T1000 (cell line): ENCODE data around the gene CD320.
"Not testable (repeated sequence)": the region's sequence is repeated elsewhere in the genome, so short reads cannot be mapped to it uniquely, and the experiment has no call there.

Experiments
- DNase-seq: peaks from one replicate; lab custom pipeline; 2025; ENCODE audit warnings: mixed read lengths; lab: John Stamatoyannopoulos, UW

Gene CD320

DNA sequence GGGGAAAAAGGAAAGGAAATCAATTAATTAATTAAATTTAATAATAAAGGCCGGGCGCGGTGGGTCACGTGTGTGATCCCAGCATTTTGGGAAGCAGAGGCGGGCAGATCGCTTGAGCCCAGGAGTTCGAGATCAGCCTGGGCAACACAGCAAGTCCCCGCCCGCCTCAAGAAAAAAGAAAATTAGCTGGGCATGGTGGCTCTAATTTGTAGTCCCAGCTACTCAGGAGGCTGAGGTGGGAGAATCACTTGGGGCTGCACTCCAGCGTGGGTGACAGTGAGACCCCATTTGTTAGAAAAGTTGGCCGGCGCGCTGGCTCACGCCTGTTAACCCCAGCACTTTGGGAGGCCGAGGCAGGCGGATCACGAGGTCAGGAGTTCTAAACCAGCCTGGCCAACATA lies 733 bp upstream of the CD320 start:
- no peak for DNase-seq

DNA sequence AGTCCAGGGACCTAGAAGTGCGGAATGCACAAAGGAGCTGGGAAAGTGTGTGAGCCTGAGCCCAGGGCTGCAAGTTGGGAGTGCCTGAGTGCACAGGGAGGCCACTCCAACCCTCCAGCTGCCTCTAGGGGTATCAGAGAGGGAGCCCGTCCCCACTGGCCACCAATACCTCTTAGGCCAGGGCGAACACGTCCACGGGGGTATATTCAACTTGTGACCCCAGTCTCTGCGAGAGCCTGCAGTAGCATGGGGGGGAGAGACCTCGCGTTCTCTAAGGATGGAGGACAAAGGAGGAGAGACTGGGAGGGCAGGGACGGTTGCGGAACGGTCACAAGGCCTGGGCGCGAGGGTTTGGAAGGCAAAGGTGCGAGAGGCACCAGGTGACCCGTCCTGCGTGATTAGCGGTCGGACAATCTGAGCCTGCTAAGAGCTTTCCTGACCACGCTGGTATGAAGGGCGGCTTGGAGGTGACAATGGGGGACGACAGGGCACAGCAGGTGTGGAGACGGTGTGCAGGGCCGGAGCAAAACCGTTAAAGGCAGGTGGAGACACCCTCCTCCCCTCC lies 676 bp downstream of the CD320 start:
- DNase-seq: no peak

DNA sequence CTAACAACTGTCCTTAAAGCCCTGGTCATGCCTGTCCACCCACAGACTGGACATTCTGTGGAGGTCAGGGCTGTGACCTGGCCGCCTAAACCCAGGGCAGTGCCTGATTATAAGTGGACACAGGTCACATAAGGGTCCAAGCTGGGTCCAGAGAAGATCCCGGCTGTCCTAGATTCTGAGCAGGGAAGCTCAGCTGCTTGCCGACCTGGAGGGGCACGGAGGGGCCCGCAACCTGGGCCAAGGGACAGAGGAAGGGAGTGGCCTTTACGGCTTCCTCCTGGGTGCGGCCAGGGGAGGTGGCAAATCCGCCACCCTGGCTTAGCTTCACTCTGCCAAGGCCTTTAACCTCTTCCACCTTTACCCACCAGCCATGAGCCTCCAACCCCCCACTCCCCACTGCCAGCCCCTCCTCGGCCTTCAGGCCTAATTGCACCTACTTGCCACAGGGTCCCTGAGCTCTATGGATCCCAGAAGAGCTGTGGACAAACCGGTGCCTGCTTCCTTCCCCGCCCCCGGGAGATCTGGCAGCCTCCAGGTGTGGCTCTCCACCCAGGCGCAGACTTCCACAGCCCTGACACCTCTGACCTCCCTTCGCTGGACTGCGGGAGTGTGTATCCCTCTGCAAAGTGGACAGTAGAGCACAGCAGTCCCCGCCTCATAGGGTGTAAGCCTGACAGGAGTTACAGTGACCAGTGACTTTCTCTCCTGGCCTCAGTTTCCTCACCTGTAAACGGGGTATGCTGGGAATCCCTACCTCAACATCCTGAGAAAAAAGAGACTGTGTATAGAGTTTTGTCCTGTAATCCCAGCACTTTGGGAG lies 1.7 kb downstream of the CD320 start:
- no peak for DNase-seq

DNA sequence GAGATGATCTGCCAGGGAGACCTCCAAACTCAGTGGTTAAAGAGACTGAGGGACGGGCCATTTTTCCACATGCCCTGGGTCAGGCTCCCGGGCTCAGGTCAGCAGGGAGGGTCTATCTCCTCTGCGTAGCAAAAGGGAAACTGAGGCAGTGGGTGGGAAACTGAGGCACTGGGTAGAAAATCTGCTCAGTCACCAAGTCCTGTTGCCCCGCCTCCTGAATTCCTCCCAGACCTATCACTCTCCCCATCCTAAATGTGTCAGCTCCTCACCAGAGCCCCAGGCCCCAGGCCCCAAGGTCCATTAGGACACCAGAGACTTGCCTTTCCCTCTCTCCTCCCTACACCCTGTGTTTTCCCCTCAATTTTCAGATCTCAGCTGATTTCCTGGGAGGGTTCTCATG lies 2.4 kb downstream of the CD320 start:
- no peak for DNase-seq

DNA sequence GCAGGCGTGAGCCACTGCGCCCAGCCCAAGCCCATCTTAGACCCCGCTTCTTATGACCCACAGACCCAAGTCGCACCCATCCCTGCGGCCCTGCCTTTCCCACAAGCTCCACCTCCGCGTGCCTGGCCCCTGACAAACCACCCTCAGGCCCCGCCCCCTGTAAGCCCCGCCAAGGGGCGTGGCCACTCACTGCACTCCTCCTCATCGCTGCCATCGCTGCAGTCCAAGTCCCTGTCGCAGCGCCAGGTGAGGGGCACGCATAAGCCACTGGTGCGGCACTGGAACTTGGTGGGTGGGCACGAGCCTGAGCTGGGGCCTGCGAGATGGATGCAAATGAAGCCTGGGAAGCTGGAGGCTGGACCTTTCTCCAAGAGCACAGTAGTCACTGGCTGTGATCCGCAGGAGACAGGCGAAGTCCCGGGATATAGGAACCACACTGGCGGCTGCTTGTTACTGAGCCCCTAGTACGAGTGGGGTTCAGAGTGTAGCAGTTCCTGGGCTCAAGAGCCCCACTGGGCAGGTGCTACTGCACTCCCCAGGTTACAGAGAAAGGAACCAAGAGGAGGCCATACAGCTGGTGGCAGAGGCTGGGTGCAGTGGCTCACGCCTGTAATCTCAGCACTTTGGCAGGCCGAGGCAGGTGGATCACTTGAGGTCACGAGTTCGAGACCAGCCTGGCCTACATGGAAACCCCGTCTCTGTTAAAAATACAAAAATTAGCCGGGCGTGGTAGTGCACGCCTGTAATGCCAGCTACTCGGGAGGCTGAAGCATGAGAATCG lies 3.1 kb downstream of the CD320 start:
- no peak for DNase-seq

DNA sequence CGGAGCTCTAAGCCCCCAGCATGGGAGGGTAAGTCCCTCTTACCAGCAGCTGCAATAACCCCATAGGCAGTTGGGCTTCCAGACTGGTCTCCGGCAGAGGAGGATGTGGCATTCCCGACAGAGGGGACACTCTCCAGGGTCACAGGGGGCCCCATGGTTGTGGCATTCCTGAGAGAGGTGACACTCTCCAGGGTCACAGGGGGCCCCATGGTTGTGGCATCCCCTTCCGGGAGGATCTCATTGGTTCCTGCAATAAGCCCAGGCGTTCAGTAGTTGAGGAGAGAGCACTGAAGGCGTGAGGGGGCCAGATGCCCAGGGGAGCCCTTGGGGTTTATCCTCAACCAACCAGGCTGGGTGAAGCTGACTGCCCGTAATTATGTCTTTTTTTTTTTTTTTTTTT lies 5.4 kb downstream of the CD320 start:
- no peak for DNase-seq

DNA sequence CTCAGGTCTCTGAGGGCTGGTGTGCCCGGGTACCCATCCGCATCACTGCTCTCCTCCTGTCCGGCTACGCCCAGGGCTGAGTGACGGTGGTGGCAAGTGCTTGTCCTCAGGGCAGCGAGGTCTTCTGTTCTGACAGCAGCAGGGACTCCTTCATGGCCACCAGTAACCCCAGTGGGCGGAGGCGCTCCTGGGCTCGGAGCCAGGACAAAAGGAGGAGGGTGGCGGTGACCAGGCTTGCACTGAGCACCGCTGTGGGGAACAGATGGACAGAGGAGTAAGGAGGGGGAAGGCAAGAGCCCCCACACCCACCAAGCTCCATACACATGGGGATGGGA lies 5.8 kb downstream of the CD320 start:
- no peak for DNase-seq

DNA sequence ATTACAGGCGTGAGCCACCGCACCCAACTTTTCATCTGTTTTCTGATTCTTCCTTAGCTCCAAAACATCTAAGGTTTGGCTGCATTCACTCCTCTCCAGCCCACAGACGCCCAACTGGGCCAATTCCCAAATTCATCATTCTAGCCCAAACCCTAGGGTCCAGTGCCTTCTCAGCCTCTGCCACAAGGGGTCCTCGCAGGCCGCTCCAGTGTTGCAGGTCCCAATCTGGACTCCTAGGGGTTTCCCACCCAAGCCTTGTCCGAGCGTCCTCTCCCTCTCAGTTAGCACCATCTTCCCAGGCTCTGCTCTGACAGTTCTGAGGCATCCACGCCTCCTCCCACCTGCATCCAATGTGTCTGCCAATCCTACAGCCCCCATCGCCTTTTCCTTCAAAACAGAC lies 16.8 kb downstream of the CD320 start:
- DNase-seq: not testable (repeated sequence)

DNA sequence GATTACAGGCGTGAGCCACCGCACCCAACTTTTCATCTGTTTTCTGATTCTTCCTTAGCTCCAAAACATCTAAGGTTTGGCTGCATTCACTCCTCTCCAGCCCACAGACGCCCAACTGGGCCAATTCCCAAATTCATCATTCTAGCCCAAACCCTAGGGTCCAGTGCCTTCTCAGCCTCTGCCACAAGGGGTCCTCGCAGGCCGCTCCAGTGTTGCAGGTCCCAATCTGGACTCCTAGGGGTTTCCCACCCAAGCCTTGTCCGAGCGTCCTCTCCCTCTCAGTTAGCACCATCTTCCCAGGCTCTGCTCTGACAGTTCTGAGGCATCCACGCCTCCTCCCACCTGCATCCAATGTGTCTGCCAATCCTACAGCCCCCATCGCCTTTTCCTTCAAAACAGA lies 31.6 kb downstream of the CD320 start:
- DNase-seq: not testable (repeated sequence)

DNA sequence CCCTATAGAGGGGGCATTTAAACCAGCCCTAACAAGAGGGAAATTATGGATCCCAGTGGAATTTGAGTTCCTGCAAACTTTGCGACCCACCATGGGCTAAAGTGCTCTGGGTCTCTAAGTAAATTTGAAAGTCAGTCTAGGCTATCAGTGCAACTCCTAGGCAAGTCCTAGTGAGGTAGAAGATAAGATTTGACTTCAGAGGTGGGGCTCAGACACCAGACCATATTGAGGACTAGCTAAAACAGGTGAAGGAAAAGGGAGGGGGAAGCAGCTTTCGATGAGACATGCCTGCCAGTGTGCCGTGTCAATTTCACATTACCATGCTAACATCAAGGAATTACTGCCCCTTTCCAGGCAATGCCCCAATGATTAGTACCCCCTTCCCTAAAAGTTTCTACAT lies 38.4 kb downstream of the CD320 start:
- no peak for DNase-seq

DNA sequence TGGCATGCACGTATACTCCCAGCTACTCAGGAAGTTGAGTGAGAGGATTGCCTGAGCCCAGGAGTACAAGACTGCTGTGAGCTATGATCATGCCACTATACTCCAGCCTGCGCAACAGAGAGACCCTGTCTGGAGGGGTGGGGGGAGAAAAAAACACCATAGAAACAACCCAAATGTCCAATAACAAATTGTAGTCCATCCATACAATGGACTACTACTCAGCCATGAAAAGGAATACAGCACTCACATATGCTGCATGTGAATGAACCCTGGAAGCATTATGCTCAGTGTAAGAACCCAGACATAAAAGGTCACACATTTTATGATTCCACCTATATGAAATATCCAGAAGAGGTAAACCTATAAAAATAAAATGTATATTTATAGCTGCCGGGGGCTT lies 42.3 kb downstream of the CD320 start:
- DNase-seq: no peak

DNA sequence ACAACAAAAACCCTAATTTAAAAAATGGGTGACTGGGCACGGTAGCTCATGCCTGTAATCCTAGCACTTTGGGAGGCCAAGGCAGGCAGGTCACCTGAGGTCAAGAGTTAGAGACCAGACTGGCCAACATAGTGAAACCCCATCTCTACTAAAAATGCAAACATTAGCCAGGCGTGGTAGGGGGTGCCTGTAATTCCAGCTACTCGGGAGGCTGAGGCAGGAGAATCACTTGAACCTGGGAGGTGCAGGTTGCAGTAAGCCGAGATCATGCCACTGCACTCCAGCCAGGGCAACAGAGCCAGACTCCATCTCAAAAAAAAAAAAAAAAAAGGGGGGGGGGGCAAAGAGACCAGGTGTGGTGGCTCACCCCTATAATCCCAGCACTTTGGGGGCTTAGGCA lies 43.9 kb downstream of the CD320 start:
- not testable (repeated sequence) for DNase-seq

DNA sequence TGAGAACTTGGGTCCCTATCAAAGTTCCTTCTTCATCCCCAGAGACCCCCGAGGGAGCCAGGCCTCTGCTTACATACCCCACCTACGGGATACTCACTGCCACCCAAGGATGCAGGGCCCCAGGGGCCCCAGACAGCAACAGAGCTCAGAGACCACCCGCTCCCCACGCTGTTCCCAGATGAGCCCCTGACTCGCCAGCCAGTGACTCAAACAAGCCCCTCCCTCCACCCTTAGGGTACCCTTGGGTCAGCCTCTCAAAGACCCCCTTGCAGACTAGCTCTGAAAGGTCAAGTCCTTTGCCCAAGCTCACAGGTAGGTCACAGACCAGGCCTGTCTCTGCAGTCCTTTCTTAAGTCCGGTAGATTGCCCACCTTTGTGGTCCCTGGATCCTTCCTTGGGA lies 45.7 kb downstream of the CD320 start:
- no peak for DNase-seq

DNA sequence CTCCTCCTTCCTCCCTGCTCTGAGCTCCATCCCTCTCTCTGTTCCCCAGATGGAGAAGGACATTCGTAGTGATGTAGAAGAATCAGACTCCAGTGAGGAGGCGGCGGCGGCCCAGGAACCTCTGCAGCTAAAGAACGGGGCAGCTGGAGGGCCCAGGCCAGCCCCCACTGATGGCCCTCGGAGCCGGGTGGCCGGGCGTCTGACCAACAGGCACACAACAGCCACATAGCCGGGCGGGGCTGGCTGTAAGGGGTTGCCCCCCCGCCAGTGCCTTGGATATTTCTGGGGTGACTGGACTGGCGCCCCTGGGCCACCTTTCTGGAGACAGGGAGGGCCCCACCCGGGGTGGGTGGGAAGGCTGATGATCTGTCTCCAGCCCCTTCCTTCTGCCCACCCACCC lies 46.3 kb downstream of the CD320 start:
- DNase-seq: no peak

DNA sequence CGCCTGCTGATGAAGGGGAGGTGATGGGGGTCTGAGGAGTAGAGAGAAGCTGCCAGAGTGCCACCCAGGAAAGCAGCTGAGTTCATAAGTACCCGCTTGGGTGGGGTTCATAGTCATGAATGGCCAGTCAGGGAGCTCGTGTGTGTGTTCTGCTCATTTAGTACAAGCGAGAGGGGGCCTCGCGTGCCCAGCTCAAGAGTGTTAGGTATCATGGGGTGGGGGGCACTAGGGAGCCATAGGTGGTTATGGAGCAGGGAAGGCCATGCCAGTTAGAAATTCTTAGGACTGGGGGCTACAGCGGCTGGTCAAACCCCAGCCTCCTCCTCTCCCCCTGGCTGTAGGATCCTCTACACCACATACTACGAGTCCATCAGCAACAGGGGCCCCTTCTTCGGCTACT lies 46.8 kb downstream of the CD320 start:
- DNase-seq: no peak

DNA sequence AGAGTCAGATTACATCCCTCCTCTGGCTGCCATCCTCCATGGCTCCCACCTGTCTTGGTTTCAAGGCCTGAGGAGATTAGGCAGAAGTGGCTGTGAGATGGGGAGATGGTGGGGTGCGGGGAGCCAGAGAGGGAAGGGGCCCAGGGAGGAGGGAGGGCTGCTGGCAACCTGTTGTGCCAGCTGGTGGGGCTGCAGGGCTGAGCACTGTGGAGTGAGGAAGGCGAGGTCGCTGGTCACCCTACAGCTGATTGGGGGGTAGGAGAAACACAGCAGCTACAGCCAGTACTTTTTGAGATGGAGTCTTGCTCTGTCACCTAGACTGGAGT lies 48.3 kb downstream of the CD320 start:
- DNase-seq: no peak

DNA sequence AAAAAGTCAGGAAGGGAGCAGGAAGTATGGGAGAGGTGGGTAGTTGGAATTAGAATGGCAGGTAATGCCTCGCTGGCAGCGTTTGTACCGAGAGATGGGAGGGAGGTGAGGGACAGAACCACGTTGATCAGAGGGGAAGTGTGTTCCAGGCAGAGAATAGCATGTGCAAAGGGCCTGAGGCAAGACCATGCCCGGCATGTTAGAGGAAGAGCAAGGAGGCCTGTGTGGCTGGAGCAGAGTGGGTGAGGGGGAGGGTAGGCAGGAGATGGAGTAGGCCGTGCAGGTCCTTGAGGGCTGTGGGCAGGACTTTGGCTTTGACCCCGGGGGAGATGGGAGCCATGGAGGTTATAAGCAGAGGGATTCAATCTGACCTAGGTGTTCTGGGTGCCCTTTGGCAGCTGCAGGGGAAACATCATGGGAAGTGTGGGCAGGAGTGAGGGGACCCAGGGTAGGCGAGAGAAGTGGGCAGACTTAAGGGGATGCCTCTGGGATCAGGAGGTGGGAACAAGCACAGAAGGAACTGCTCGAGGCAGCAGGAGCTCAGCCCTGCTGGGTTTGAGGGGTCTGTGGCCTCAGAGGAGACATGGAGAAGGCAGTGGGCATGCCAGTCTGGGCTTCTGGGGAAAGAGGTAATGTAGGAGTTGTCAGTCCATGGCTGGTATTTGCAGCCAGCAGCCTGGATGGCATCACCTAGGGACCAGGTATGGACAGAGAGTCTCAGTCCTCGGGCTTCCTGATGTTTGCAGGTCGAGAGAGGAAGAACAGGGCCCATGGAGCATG lies 48.8 kb downstream of the CD320 start:
- no peak for DNase-seq

DNA sequence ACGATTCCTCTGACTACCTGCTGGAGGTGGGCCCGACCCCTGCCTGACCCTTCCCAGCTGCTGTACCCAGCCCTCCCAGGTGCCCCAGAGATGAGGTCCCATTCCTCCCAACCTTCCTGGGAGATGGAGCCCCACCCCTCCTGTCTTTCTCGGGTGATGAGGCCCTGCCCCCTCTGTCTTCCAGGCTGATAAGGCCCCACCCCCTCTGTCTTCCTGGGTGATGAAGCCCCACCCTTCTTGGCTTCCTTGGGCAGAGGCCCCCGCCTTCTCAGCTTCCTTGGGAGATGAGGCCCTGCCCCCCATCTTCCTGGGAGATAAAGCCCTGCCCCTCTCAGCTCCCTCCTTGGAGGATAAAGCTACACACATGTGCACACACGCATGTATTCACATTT lies 51.1 kb downstream of the CD320 start:
- no peak for DNase-seq

DNA sequence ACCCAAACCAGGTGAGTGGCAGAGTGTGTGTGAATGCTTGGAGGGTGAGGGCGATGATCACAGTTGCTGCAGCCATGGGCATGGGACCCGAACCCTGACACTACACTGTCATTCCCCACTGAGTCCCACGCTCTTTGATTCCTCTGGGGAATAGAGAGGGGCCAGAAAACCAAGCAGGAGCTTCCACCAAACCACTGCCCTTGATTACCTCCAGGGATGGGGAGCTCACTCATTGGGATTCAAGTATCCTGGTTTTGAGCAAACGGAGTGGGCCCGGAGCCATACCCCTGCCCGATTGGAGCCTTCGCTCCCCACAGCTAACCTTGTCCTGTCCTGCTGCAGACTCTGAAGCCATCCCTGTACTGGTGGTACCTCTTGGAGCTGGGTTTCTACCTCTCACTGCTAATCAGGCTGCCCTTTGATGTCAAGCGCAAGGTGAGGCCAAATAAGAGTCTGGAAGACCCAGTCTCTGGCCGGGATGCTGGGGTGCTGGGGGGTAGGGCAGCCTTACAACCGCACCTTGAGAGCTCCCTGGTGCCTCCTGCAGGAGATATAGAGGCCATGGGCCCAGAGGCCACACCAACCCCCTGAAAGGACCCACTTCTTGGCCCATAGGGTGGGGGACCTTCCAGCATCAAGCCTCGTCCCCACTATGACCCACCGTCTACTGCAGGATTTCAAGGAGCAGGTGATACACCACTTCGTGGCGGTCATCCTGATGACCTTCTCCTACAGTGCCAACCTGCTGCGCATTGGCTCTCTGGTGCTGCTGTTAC lies 51.7 kb downstream of the CD320 start:
- DNase-seq: no peak

DNA sequence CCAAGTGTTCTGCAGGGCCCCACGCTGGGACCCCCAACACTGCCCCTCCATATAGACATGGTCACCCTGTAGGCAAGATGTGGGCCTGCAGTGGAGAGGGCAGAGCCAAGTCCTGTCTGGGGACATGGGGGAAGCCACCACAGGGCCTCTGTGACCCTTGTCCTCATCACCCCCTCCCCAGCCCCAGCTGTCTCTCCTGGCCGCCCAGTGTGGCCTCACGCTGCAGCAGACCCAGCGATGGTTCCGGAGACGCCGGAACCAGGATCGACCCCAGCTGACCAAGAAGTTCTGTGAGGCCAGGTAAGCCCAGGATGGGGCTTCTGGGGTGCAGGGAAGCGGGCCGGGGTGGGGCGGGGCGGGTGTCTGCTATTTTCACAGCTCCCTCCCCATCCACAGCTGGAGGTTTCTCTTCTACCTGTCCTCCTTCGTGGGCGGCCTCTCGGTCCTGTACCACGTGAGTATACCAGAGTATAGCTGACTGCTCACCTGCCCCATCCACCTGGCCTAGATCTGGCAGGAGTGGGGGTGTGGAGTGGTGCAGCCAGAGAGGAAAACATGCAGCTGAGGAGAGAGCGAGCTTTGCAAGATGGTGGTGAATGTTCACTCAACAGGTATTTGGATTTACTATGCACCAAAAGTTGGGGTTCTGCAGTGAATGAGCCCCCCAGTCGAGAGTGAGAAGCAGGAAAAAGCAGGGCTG lies 52.6 kb downstream of the CD320 start:
- no peak for DNase-seq

DNA sequence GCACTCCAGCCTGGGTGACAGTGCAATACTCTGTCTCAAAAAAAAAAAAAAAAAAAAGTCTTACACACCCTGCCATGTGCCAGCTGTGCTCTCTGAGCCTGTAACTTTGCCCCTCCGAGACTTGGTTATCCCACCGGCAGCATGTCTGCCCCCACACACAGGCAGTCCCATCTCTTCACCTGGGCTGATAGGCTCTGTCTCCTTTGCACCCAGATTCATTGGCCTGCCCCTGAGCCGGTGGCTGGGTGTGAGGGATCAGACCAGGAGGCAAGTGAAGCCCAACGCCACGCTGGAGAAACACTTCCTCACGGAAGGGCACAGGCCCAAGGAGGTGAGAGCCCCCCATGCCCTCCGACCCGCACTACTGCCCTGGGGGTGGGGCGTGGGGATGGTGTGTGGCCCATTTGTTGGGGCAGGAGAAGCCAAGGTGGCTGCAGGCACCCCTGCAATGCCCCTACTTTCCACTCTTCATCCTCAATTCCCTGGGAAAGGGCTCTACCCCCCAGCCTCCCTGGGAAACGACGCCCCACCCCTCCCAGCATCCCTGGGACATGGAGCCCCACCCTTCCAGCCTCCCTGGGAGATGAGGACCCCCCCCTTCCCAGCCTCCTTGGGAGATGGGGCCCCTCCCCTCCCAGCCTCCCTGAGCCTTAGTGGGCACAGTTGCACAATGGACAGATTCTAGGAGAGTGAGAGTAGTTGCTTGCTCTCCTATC lies 53.7 kb downstream of the CD320 start:
- no peak for DNase-seq
